ENCODE data around the gene SCFD1.
"Not testable (repeated sequence)": the region's sequence is repeated elsewhere in the genome, so short reads cannot be mapped to it uniquely, and the experiment has no call there.

Gene SCFD1

DNA sequence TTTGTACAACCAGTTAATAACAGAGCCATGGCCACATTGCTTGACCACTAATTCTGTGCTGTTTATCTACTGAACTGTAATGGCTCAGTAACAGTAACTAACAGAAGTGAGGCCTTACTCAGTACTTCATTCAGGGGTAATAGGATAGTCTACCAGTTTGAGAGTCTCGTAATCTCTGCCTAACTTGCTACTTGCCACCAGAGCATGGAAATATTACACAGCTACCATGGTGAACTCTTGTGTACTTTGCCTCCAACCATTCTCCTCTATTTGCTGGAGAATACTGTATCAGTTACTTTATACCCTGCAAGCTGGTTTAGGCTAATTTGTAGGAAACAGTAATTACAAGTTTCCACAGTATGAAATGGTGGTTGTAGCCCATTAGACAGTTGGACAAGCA, 10.6 kb downstream of the SCFD1 start:
- Histone ChIP-seq H3K27ac (ENCODE audit: insufficient read depth, low read depth, low read length, poor library complexity, severe bottlenecking) (no peak overlapping the region), H3K4me1 (ENCODE audit: control insufficient read depth, insufficient read depth, low read length) (no peaks in the 10 kb centered on the region), H3K4me3 (ENCODE audit: insufficient read depth, low read depth, low read length) (no peak overlapping the region), H3K27me3 (ENCODE audit: control insufficient read depth, insufficient read depth, low read length, poor library complexity, severe bottlenecking) (no peaks in the 10 kb centered on the region), H3K9me3 (ENCODE audit: control insufficient read depth, low read length) (no peaks in the 10 kb centered on the region), H3K36me3 (ENCODE audit: control insufficient read depth, insufficient read depth, low read length) (peaks cover 4% of the 10 kb centered on the region)
- 93 to 100% methylated on average over 1 of the region's 1 CpG for whole genome bisulfite sequencing, 2 experiments

- Histone ChIP-seq H3K4me3 (ENCODE audit: insufficient read depth, low read depth, low read length) (no peak overlapping the region), H3K4me1 (ENCODE audit: control insufficient read depth, insufficient read depth, low read length) (no peaks in the 10 kb centered on the region), H3K27me3 (ENCODE audit: control insufficient read depth, insufficient read depth, low read length, poor library complexity, severe bottlenecking) (no peaks in the 10 kb centered on the region), H3K27ac (ENCODE audit: insufficient read depth, low read depth, low read length, poor library complexity, severe bottlenecking) (no peak overlapping the region), H3K9me3 (ENCODE audit: control insufficient read depth, low read length) (no peaks in the 10 kb centered on the region), H3K36me3 (ENCODE audit: control insufficient read depth, insufficient read depth, low read length) (peaks cover 6% of the 10 kb centered on the region)
- WGBS, 2 experiments, result 92 to 94% methylated on average over 3 of the region's 3 CpGs
Observed at GRCh38 chr14:30638926-30639325, 16.8 kb downstream of the SCFD1 start.

- H3K4me3 ChIP-seq (ENCODE audit: insufficient read depth, low read depth, low read length), result no peak overlapping the region
- H3K27me3 ChIP-seq (ENCODE audit: control insufficient read depth, insufficient read depth, low read length, poor library complexity, severe bottlenecking), result no peaks in the 10 kb centered on the region
- peaks cover 18% of the 10 kb centered on the region for H3K36me3 ChIP-seq (ENCODE audit: control insufficient read depth, insufficient read depth, low read length)
- WGBS, 2 experiments, result 100% methylated on average over 1 of the region's 1 CpG; no CpG with 5 or more reads in 1 of the 2 experiments
- H3K9me3 ChIP-seq (ENCODE audit: control insufficient read depth, low read length), result peaks cover 2% of the 10 kb centered on the region
- no peak overlapping the region for H3K27ac ChIP-seq (ENCODE audit: insufficient read depth, low read depth, low read length, poor library complexity, severe bottlenecking)
- no peaks in the 10 kb centered on the region for H3K4me1 ChIP-seq (ENCODE audit: control insufficient read depth, insufficient read depth, low read length)
Observed at GRCh38 chr14:30641207-30641606, 19.1 kb downstream of the SCFD1 start.

DNA sequence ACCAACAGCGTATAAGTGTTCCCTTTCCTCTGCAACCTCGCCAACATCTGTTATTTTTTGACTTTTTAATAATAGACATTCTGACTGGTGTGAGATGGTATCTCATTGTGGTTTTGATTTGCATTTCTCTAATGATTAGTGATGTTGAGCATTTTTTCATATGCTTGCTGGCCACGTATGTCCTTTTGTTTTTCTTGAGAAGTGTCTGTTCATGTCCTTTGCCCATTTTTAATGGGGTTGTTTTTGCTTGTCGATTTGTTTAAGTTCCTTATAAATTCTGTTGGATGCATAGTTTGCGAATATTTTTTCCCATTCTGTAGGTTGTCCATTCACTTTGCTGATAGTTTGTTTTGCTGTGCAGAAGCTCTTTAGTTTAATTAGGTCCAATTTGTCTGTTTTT, 22.3 kb downstream of the SCFD1 start:
- not testable (repeated sequence) for H3K4me3 ChIP-seq (ENCODE audit: insufficient read depth, low read depth, low read length)
- 91 to 96% methylated on average over 4 to 5 of the region's 5 CpGs for WGBS, 2 experiments

DNA sequence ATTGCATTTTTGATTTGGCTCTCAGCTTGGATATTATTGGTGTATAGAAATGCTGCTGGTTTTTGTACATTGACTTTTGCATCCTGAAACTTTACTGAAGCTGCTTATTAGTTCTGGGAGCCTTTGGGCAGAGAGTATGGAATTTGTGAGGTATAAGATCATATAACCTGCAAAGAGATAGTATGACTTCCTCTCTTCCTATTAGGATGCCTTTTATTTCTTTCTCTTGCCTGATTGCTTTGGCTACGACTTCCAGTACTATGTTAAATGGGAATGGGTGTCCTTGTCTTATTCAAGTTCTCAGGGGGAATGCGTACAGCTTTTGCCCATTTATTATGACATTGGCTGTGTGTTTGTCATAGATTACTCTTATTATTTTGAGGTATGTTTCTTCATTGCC, 23.5 kb downstream of the SCFD1 start:
- Histone ChIP-seq H3K27ac (ENCODE audit: insufficient read depth, low read depth, low read length, poor library complexity, severe bottlenecking) (no peak overlapping the region), H3K9me3 (ENCODE audit: control insufficient read depth, low read length) (peaks cover 2% of the 10 kb centered on the region), H3K36me3 (ENCODE audit: control insufficient read depth, insufficient read depth, low read length) (peaks cover 18% of the 10 kb centered on the region), H3K4me1 (ENCODE audit: control insufficient read depth, insufficient read depth, low read length) (no peaks in the 10 kb centered on the region), H3K4me3 (ENCODE audit: insufficient read depth, low read depth, low read length) (no peak overlapping the region), H3K27me3 (ENCODE audit: control insufficient read depth, insufficient read depth, low read length, poor library complexity, severe bottlenecking) (no peaks in the 10 kb centered on the region)
- WGBS, 2 experiments, result 95 to 96% methylated on average over 2 of the region's 2 CpGs

More for the DNA sequence above, 22.3 kb downstream of the SCFD1 start:
- H3K27ac ChIP-seq (ENCODE audit: insufficient read depth, low read depth, low read length, poor library complexity, severe bottlenecking); H3K27me3 ChIP-seq (ENCODE audit: control insufficient read depth, insufficient read depth, low read length, poor library complexity, severe bottlenecking); H3K9me3 ChIP-seq (ENCODE audit: control insufficient read depth, low read length); H3K4me1 ChIP-seq (ENCODE audit: control insufficient read depth, insufficient read depth, low read length): not testable (repeated sequence)
- peaks cover 18% of the 10 kb centered on the region for H3K36me3 ChIP-seq (ENCODE audit: control insufficient read depth, insufficient read depth, low read length)

- Histone ChIP-seq H3K27me3 (ENCODE audit: control insufficient read depth, insufficient read depth, low read length, poor library complexity, severe bottlenecking) (no peaks in the 10 kb centered on the region), H3K36me3 (ENCODE audit: control insufficient read depth, insufficient read depth, low read length) (peaks cover 28% of the 10 kb centered on the region), H3K9me3 (ENCODE audit: control insufficient read depth, low read length) (peaks cover 2% of the 10 kb centered on the region), H3K4me3 (ENCODE audit: insufficient read depth, low read depth, low read length) (no peak overlapping the region), H3K27ac (ENCODE audit: insufficient read depth, low read depth, low read length, poor library complexity, severe bottlenecking) (no peak overlapping the region), H3K4me1 (ENCODE audit: control insufficient read depth, insufficient read depth, low read length) (no peaks in the 10 kb centered on the region)
- 94 to 95% methylated on average over 2 of the region's 2 CpGs for WGBS, 2 experiments
Observed at GRCh38 chr14:30648471-30648870, 26.4 kb downstream of the SCFD1 start.

DNA sequence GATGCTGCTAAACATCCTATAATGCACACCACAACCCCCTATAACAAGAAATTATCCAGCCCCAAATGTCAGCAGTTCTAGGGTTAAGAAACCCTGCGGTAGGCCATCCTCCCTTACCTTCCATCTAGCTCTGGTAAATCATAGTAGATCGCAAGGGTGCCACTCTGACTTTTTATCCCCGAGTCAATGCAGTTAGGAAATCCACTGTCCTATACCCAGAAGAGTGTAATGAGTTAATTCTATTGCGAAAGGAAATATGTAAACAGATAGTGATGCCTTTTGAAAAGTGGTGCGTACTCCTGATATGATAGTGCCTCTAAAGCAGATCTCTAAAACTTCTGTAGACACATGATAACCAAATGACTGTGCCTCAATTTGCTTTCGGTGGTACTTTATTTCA, 29.8 kb downstream of the SCFD1 start:
- no peaks in the 10 kb centered on the region for H3K27me3 ChIP-seq (ENCODE audit: control insufficient read depth, insufficient read depth, low read length, poor library complexity, severe bottlenecking)
- 89 to 100% methylated on average over 4 to 6 of the region's 6 CpGs for WGBS, 2 experiments
- H3K4me1 ChIP-seq (ENCODE audit: control insufficient read depth, insufficient read depth, low read length), result no peaks in the 10 kb centered on the region
- no peak overlapping the region for H3K4me3 ChIP-seq (ENCODE audit: insufficient read depth, low read depth, low read length)
- H3K36me3 ChIP-seq (ENCODE audit: control insufficient read depth, insufficient read depth, low read length), result peaks cover 23% of the 10 kb centered on the region
- H3K27ac ChIP-seq (ENCODE audit: insufficient read depth, low read depth, low read length, poor library complexity, severe bottlenecking), result no peak overlapping the region
- H3K9me3 ChIP-seq (ENCODE audit: control insufficient read depth, low read length), result no peaks in the 10 kb centered on the region

DNA sequence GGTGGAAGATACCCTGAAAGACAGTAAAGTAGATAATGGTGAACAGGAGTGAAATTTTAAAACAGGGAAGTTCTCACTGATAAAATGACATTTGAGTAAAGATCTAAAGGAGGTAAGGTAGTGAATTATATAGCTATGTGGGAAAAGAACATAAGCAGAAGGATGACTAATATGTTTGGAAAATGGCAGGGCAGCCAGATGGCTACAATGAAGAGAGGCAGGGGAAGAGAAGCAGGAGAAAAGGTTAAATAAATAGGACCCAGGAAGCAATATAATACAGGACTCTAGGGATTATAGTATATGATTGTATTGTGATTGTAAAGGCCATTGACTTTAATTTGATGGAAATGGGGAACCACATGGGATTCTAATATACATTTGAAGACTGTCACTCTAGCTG, 33.0 kb downstream of the SCFD1 start:
- Histone ChIP-seq H3K27ac (ENCODE audit: insufficient read depth, low read depth, low read length, poor library complexity, severe bottlenecking) (no peak overlapping the region), H3K36me3 (ENCODE audit: control insufficient read depth, insufficient read depth, low read length) (peaks cover 23% of the 10 kb centered on the region), H3K4me3 (ENCODE audit: insufficient read depth, low read depth, low read length) (no peak overlapping the region), H3K4me1 (ENCODE audit: control insufficient read depth, insufficient read depth, low read length) (no peaks in the 10 kb centered on the region), H3K27me3 (ENCODE audit: control insufficient read depth, insufficient read depth, low read length, poor library complexity, severe bottlenecking) (no peaks in the 10 kb centered on the region), H3K9me3 (ENCODE audit: control insufficient read depth, low read length) (no peaks in the 10 kb centered on the region)

- Histone ChIP-seq H3K36me3 (ENCODE audit: control insufficient read depth, insufficient read depth, low read length) (peaks cover 23% of the 10 kb centered on the region), H3K4me1 (ENCODE audit: control insufficient read depth, insufficient read depth, low read length) (no peaks in the 10 kb centered on the region), H3K27ac (ENCODE audit: insufficient read depth, low read depth, low read length, poor library complexity, severe bottlenecking) (no peak overlapping the region), H3K9me3 (ENCODE audit: control insufficient read depth, low read length) (no peaks in the 10 kb centered on the region), H3K4me3 (ENCODE audit: insufficient read depth, low read depth, low read length) (no peak overlapping the region), H3K27me3 (ENCODE audit: control insufficient read depth, insufficient read depth, low read length, poor library complexity, severe bottlenecking) (no peaks in the 10 kb centered on the region)
- 83 to 93% methylated on average over 3 of the region's 3 CpGs for WGBS, 2 experiments
Observed at GRCh38 chr14:30655658-30656057, 33.5 kb downstream of the SCFD1 start.

GRCh38 chr14:30656190-30656632, 34.1 kb downstream of the SCFD1 start:
- 70% methylated on average over 8 of the region's 8 CpGs for WGBS, 2 experiments
- H3K4me1 ChIP-seq (ENCODE audit: control insufficient read depth, insufficient read depth, low read length), result no peaks in the 10 kb centered on the region
- no peaks in the 10 kb centered on the region for H3K27me3 ChIP-seq (ENCODE audit: control insufficient read depth, insufficient read depth, low read length, poor library complexity, severe bottlenecking)
- no peaks in the 10 kb centered on the region for H3K9me3 ChIP-seq (ENCODE audit: control insufficient read depth, low read length)
- peaks cover 23% of the 10 kb centered on the region for H3K36me3 ChIP-seq (ENCODE audit: control insufficient read depth, insufficient read depth, low read length)
- no peak overlapping the region for H3K27ac ChIP-seq (ENCODE audit: insufficient read depth, low read depth, low read length, poor library complexity, severe bottlenecking)
- no peak overlapping the region for H3K4me3 ChIP-seq (ENCODE audit: insufficient read depth, low read depth, low read length)

GRCh38 chr14:30657050-30657449, 34.9 kb downstream of the SCFD1 start:
- no peak overlapping the region for H3K27ac ChIP-seq (ENCODE audit: insufficient read depth, low read depth, low read length, poor library complexity, severe bottlenecking)
- WGBS, 2 experiments, result 89 to 92% methylated on average over 2 of the region's 2 CpGs
- H3K4me1 ChIP-seq (ENCODE audit: control insufficient read depth, insufficient read depth, low read length), result no peaks in the 10 kb centered on the region
- H3K9me3 ChIP-seq (ENCODE audit: control insufficient read depth, low read length), result no peaks in the 10 kb centered on the region
- peaks cover 17% of the 10 kb centered on the region for H3K36me3 ChIP-seq (ENCODE audit: control insufficient read depth, insufficient read depth, low read length)
- H3K4me3 ChIP-seq (ENCODE audit: insufficient read depth, low read depth, low read length), result no peak overlapping the region
- no peaks in the 10 kb centered on the region for H3K27me3 ChIP-seq (ENCODE audit: control insufficient read depth, insufficient read depth, low read length, poor library complexity, severe bottlenecking)

Data from ectodermal cell (in vitro differentiated cells).